ENCODE results near the gene PSORS1C2. TPM values are rescaled to one million over a fixed set of nuclear protein-coding genes. Genes with fewer than 3 reads are reported as not detected.

The PSORS1C2 gene
- total RNA-seq, 1 donor from 2014 or later, result not detected

DNA sequence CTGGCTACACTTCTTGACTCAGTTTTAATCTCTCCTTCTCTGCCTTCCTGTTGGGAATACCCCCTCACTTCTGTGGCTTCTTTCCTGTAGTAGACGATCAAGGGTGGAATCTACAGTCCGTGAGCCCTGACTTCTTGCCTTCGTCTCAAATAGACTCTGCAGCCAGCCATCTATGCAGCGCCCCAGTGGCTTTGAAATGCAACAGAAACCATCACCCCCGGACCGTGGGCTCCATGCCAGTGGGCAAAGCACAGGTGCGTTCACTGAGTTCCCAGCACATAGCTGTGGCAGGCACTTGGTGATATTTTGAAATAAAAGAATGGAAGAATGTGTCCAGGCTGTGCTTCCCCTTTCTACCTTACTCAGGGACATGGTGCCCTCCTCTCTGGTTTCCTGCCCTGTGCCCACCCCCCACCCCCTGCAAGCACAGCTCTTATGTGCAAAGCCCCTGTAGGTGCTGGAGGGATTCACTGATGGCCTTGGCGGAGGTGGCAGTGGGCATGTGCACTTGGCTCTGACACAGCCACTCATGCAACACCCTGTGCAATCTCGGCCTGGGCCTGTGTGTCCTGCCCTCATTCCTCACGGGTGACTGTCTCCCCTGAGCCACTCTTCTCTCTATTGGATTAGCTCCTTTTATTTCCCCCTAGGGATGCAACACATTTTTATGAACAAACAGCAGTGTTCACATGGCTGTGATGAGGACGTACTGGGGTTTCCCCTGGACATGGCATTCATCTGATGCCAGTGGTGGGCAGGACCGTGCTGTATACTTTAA, 13.1 kb downstream of the PSORS1C2 start:
- peak overlapping the region; percentile 72 for H3K27ac ChIP-seq (replicated peaks)
- peaks cover 46% of the 10 kb centered on the region for H3K4me1 ChIP-seq

GRCh38 chr6:31125162-31125561, 13.7 kb downstream of the PSORS1C2 start:
- no peaks in the 10 kb centered on the region for H3K27me3 ChIP-seq (ENCODE audit: low read depth)
- intact Hi-C loops (cut with micrococcal nuclease), result no loop called here
- peaks cover 46% of the 10 kb centered on the region for H3K4me1 ChIP-seq
- peak overlapping the region; percentile 72 for H3K27ac ChIP-seq (replicated peaks)
- TF ChIP-seq, protein P1, sequence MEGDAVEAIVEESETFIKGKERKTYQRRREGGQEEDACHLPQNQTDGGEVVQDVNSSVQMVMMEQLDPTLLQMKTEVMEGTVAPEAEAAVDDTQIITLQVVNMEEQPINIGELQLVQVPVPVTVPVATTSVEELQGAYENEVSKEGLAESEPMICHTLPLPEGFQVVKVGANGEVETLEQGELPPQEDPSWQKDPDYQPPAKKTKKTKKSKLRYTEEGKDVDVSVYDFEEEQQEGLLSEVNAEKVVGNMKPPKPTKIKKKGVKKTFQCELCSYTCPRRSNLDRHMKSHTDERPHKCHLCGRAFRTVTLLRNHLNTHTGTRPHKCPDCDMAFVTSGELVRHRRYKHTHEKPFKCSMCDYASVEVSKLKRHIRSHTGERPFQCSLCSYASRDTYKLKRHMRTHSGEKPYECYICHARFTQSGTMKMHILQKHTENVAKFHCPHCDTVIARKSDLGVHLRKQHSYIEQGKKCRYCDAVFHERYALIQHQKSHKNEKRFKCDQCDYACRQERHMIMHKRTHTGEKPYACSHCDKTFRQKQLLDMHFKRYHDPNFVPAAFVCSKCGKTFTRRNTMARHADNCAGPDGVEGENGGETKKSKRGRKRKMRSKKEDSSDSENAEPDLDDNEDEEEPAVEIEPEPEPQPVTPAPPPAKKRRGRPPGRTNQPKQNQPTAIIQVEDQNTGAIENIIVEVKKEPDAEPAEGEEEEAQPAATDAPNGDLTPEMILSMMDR (IDR thresholded peaks at IDR 0.05; ENCODE audit: borderline replicate concordance), result no peak
- no peak overlapping the region for H3K4me3 ChIP-seq
- no peaks in the 10 kb centered on the region for H3K36me3 ChIP-seq
- DNase-seq, result peak; percentile 44
- H3K9me3 ChIP-seq (replicated peaks), result no peaks in the 10 kb centered on the region

More for the DNA sequence above, 13.1 kb downstream of the PSORS1C2 start:
- TF ChIP-seq, protein P1 (IDR thresholded peaks at IDR 0.05; ENCODE audit: borderline replicate concordance), result no peak
- peak; percentile 36 for DNase-seq
- Histone ChIP-seq H3K4me3 (no peak overlapping the region), H3K36me3 (no peaks in the 10 kb centered on the region), H3K9me3 (replicated peaks) (no peaks in the 10 kb centered on the region), H3K27me3 (ENCODE audit: low read depth) (no peaks in the 10 kb centered on the region)
- intact Hi-C loops (cut with micrococcal nuclease), result no loop called here

DNA sequence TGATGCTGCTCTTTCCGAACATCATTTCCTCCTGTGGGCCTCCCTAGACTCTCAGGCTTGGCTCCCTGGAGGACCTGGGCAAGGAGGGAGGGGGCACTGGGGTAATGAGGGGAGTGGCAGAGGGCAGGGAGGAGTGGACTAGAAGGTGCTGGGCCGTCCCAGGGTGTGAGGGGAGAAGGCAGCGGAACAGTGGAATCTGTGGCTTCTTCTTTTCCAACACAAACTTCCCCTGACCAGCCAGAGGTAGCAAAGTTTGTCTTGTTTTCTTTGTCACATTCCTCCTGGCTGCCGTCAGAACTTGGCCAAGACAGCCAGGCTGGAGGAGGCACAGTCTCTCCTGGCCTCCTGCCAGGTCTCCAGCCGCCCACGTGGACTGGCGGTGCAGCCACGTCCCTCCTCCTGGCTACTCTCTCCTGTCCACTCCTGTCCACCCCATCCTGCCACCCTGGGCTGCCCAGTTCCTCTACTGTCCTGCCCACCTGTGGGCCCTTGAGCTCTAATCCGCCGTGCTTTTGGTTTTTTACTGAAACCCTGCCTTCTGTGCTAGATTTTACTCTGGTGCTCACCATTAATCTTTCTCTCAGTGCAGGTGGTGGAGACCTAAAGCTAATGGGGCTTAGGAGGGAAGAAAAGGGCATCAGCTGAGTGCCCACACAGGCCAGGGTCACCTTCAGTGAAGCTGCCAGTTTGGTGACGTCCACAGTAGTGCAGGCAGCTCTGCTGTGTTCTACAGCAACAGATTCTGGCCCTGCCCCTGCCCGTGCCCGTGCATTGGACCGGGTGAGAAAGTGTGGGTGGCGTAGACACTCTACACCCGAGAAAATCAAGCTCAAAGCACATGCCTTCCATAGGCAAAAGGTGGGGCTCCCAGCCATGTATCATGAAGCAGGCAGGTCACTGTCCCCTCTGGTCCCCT, 15.8 kb downstream of the PSORS1C2 start:
- DNase-seq, result peak; percentile 54
- H3K4me1 ChIP-seq, result peaks cover 49% of the 10 kb centered on the region
- no peaks in the 10 kb centered on the region for H3K36me3 ChIP-seq
- H3K9me3 ChIP-seq (replicated peaks), result no peaks in the 10 kb centered on the region
- TF ChIP-seq, protein P1 (IDR thresholded peaks at IDR 0.05; ENCODE audit: borderline replicate concordance), result no peak
- intact Hi-C loops (cut with micrococcal nuclease), result no loop called here
- no peaks in the 10 kb centered on the region for H3K27me3 ChIP-seq (ENCODE audit: low read depth)
- no peak overlapping the region for H3K4me3 ChIP-seq
- peak overlapping the region; percentile 85 for H3K27ac ChIP-seq (replicated peaks)

DNA sequence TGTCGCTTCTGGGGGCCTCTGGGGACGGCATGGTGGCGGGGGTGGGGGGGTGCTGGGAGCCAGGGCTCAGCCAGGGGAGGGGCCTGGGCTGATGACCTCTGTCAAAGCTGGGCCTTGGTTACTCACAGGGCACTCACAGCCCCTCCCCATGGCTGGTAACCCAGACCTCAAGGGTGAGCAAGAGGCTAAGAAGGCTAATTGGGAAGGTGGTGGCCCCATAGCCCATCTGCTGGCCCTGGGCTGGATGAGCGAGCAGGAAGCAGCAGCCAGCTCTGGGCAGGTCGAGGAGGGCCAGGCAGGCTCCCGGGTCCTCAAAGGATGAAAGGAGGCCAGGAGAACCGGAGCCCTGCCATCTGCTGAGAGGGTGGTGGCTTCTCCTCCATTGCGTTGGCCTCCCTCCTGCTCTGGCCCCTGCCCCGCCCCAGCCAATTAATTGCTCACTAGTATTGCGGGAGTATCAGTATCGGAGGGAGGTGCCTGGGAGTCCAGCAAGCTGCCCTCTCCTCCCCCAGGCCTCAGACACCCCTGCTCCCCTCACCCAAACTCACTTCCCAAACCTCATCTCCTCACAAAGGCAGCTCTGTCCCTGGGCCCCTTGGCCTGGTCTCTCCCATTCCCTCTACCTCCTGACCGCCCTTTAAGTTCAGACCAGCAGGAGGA, 17.6 kb downstream of the PSORS1C2 start:
- Histone ChIP-seq H3K4me3 (no peak overlapping the region), H3K4me1 (peaks cover 53% of the 10 kb centered on the region)

More for the DNA sequence above, 17.6 kb downstream of the PSORS1C2 start:
- intact Hi-C loops (cut with micrococcal nuclease), result no loop called here
- no peaks in the 10 kb centered on the region for H3K36me3 ChIP-seq
- TF ChIP-seq, protein P1 (IDR thresholded peaks at IDR 0.05; ENCODE audit: borderline replicate concordance), result no peak
- H3K27me3 ChIP-seq (ENCODE audit: low read depth), result no peaks in the 10 kb centered on the region
- H3K27ac ChIP-seq (replicated peaks), result no peak overlapping the region
- DNase-seq, result no peak
- no peaks in the 10 kb centered on the region for H3K9me3 ChIP-seq (replicated peaks)
